K562 (cell line): ENCODE data around the gene NMRK1. TPM values are rescaled to one million over a fixed set of nuclear protein-coding genes. Genes with fewer than 3 reads are reported as not detected.

Experiments
- DPF2 ChIP-seq: fragments of 450-650 bp; IDR thresholded peaks from 2 replicates; pipeline ENCODE4 v1.6.1; 2016
- ESRRB ChIP-seq: fragments of 250-450 bp; sonication (Bioruptor Pico); IDR thresholded peaks from 2 replicates; pipeline ENCODE4 v1.5.0; 2020; ENCODE audit warnings: mild to moderate bottlenecking, moderate library complexity, borderline replicate concordance
- FOXK2 ChIP-seq, 2 experiments: fragments of 450-650 bp; IDR thresholded peaks in 1 of 2; conservative IDR thresholded peaks in 1 of 2; 2 replicates each; pipeline ENCODE4 v1.6.1; 2016; ENCODE audit warnings: low read depth in 2 of 2, mild to moderate bottlenecking in 1 of 2
- HSF4 ChIP-seq: fragments of 250-450 bp; sonication (Bioruptor Pico); IDR thresholded peaks from 2 replicates; pipeline ENCODE4 v2.1.2; 2022; ENCODE audit warnings: mild to moderate bottlenecking, moderate library complexity, borderline replicate concordance
- RBFOX2 ChIP-seq: fragments of 200-400 bp; formaldehyde crosslinking; IDR thresholded peaks from 2 replicates; pipeline ENCODE4 v1.6.1; 2017; ENCODE audit warnings: low read depth, mild to moderate bottlenecking, low read length, moderate library complexity
- RNF2 ChIP-seq: sonication (generic); IDR thresholded peaks from 2 replicates; pipeline ENCODE4 v1.6.1; 2016
- SMAD4 ChIP-seq: fragments of 250-450 bp; sonication (Bioruptor Pico); conservative IDR thresholded peaks from 2 replicates; pipeline ENCODE4 v1.8.0; 2021; ENCODE audit warnings: inconsistent platforms, mild to moderate bottlenecking, moderate library complexity
- ZC3H4 ChIP-seq: sonication (generic); formaldehyde crosslinking; IDR thresholded peaks from 2 replicates; pipeline ENCODE4 v1.9.0; 2021; ENCODE audit warnings: missing genetic modification reagents, borderline replicate concordance
- polyA plus RNA-seq, 8 experiments: library from polyadenylated mRNA; depleted of rRNA in 4 of 8; stranded (reverse) in 5 of 8; unstranded in 3 of 8; fragments of >200 nt; fragmentation: Nextera tagmentation in 2 of 8; fragmentation: Illumina TruSeq in 1 of 8; extraction: Ambion mirVana in 2 of 8; extraction: Trizol in 1 of 8; gene quantifications; 2 replicates each; pipeline versions ENCODE4 v1.2.1 to v1.2.3, GENCODE V29; 2011 to 2014; ENCODE audit warnings: inconsistent platforms in 1 of 8, missing spikeins in 1 of 8
- total RNA-seq, 7 experiments: library from RNA; depleted of rRNA in 6 of 7; stranded (reverse); fragments of >200 nt in 6 of 7; fragmentation: Illumina TruSeq in 2 of 7; extraction: Trizol in 2 of 7; gene quantifications; 2 replicates each; pipeline versions ENCODE4 v1.2.1 to v1.2.3, GENCODE V29; 2011 to 2021; ENCODE audit warnings: low replicate concordance in 1 of 7
- TF ChIP-seq, protein P1 (sequence below): fragments of 250-450 bp; sonication (Bioruptor Pico); IDR thresholded peaks from 2 replicates; pipeline ENCODE4 v1.8.0; 2021; ENCODE audit warnings: mild to moderate bottlenecking, moderate library complexity
- TF ChIP-seq, protein P2 (sequence below): fragments of 450-650 bp; IDR thresholded peaks from 2 replicates; pipeline ENCODE4 v1.6.1; 2018; ENCODE audit not compliant: partially characterized antibody
- TF ChIP-seq, protein P3 (sequence below): fragments of 250-450 bp; sonication (Bioruptor Pico); IDR thresholded peaks from 2 replicates; pipeline ENCODE4 v1.5.0; 2021; ENCODE audit warnings: mild to moderate bottlenecking, borderline replicate concordance
- TF ChIP-seq, protein P4 (sequence below): fragments of 200-400 bp; formaldehyde crosslinking; IDR thresholded peaks from 2 replicates; pipeline ENCODE4 v1.6.1; 2017; ENCODE audit warnings: mild to moderate bottlenecking, low read depth, low read length, moderate library complexity

NMRK1 gene
- total and polyA plus RNA-seq, 9 of the 15 experiments (the other 6 are each of a cell fraction or from before 2014, with no cell fraction given): 1.1 to 3.5 (median 1.7) TPM

DNA sequence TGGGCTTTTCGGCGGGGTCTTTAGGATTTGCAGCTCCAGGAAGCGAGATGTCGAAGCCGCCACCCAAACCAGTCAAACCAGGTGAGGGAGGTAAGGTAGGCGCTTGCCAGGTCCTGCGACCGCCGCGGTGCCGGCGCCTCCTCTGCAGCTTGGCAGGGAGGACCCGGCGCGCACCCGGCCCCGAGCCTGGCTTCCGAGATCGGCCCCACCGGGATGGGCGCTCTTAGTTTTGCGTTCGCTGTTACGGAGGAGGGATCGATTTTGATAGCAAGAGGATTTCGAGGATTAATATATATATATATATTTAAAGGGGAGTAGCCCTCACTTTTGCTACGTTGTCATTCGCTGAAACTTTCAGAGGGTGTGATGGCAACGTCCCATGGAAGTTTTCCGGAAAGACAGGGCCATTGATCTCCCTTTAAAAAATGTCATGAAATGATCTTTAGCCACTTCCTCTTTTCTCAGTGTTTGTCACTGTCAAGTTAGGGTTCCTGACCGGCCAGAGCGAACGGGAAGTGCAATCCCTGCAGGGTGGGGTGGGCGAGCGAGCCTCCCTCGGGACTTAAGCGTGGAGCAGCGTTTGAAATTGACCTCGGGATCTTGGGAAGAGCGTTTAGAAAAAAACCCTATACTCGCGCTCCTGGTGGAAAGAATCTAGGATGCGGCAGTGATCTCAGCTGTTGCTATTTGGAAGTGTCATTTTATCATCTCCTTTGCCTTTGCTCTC lies 854 bp upstream of the NMRK1 start (continued):
- TF ChIP-seq, protein P1, sequence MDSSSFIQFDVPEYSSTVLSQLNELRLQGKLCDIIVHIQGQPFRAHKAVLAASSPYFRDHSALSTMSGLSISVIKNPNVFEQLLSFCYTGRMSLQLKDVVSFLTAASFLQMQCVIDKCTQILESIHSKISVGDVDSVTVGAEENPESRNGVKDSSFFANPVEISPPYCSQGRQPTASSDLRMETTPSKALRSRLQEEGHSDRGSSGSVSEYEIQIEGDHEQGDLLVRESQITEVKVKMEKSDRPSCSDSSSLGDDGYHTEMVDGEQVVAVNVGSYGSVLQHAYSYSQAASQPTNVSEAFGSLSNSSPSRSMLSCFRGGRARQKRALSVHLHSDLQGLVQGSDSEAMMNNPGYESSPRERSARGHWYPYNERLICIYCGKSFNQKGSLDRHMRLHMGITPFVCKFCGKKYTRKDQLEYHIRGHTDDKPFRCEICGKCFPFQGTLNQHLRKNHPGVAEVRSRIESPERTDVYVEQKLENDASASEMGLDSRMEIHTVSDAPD (CRISPR knock-in tag): no peak
- TF ChIP-seq RNF2 (no peak), RBFOX2 (peak; percentile 63), DPF2 (0 out of 2 replicates have a peak, but pooled peaks have one; percentile 27), SMAD4 (CRISPR knock-in tag) (0 out of 2 replicates have a peak, but pooled peaks have one; percentile 9), HSF4 (CRISPR knock-in tag) (no peak), ESRRB (no peak), FOXK2 (conservative IDR thresholded peaks at IDR 0.05 in 1 of 2, IDR thresholded peaks at IDR 0.05 in 1 of 2; ENCODE audit: low read depth in 2 of 2) (0 out of 4 replicates have a peak, but pooled peaks of 1 of the 2 experiments have one; percentile 15), ZC3H4 (CRISPR knock-in tag) (no peak)
- TF ChIP-seq, protein P2, sequence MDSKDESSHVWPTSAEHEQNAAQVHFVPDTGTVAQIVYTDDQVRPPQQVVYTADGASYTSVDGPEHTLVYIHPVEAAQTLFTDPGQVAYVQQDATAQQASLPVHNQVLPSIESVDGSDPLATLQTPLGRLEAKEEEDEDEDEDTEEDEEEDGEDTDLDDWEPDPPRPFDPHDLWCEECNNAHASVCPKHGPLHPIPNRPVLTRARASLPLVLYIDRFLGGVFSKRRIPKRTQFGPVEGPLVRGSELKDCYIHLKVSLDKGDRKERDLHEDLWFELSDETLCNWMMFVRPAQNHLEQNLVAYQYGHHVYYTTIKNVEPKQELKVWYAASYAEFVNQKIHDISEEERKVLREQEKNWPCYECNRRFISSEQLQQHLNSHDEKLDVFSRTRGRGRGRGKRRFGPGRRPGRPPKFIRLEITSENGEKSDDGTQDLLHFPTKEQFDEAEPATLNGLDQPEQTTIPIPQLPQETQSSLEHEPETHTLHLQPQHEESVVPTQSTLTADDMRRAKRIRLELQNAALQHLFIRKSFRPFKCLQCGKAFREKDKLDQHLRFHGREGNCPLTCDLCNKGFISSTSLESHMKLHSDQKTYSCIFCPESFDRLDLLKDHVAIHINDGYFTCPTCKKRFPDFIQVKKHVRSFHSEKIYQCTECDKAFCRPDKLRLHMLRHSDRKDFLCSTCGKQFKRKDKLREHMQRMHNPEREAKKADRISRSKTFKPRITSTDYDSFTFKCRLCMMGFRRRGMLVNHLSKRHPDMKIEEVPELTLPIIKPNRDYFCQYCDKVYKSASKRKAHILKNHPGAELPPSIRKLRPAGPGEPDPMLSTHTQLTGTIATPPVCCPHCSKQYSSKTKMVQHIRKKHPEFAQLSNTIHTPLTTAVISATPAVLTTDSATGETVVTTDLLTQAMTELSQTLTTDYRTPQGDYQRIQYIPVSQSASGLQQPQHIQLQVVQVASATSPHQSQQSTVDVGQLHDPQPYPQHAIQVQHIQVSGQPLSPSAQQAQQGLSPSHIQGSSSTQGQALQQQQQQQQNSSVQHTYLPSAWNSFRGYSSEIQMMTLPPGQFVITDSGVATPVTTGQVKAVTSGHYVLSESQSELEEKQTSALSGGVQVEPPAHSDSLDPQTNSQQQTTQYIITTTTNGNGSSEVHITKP: peak; percentile 85
- TF ChIP-seq, protein P3, sequence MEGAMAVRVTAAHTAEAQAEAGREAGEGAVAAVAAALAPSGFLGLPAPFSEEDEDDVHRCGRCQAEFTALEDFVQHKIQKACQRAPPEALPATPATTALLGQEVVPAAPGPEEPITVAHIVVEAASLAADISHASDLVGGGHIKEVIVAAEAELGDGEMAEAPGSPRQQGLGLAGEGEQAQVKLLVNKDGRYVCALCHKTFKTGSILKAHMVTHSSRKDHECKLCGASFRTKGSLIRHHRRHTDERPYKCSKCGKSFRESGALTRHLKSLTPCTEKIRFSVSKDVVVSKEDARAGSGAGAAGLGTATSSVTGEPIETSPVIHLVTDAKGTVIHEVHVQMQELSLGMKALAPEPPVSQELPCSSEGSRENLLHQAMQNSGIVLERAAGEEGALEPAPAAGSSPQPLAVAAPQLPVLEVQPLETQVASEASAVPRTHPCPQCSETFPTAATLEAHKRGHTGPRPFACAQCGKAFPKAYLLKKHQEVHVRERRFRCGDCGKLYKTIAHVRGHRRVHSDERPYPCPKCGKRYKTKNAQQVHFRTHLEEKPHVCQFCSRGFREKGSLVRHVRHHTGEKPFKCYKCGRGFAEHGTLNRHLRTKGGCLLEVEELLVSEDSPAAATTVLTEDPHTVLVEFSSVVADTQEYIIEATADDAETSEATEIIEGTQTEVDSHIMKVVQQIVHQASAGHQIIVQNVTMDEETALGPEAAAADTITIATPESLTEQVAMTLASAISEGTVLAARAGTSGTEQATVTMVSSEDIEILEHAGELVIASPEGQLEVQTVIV: no peak
- TF ChIP-seq, protein P4, sequence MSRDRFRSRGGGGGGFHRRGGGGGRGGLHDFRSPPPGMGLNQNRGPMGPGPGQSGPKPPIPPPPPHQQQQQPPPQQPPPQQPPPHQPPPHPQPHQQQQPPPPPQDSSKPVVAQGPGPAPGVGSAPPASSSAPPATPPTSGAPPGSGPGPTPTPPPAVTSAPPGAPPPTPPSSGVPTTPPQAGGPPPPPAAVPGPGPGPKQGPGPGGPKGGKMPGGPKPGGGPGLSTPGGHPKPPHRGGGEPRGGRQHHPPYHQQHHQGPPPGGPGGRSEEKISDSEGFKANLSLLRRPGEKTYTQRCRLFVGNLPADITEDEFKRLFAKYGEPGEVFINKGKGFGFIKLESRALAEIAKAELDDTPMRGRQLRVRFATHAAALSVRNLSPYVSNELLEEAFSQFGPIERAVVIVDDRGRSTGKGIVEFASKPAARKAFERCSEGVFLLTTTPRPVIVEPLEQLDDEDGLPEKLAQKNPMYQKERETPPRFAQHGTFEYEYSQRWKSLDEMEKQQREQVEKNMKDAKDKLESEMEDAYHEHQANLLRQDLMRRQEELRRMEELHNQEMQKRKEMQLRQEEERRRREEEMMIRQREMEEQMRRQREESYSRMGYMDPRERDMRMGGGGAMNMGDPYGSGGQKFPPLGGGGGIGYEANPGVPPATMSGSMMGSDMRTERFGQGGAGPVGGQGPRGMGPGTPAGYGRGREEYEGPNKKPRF: no peak
